Inflammatory macrophage treated with lipopolysaccharide for 4 hours (primary cell): Measurements from ENCODE around the gene OR6S1.
A peak's percentile ranks its signal among the peaks of the same experiment; 100 is the strongest.
"Not testable (repeated sequence)": the region's sequence is repeated elsewhere in the genome, so short reads cannot be mapped to it uniquely, and the experiment has no call there.

Source experiments
- DNase-seq: peaks from one replicate; pipeline ENCODE4 v3.0.0-alpha.2; 2020

OR6S1 gene

GRCh38 chr14:20668969-20669368 is 27.5 kb upstream of the OR6S1 start:
- no peak for DNase-seq

DNA sequence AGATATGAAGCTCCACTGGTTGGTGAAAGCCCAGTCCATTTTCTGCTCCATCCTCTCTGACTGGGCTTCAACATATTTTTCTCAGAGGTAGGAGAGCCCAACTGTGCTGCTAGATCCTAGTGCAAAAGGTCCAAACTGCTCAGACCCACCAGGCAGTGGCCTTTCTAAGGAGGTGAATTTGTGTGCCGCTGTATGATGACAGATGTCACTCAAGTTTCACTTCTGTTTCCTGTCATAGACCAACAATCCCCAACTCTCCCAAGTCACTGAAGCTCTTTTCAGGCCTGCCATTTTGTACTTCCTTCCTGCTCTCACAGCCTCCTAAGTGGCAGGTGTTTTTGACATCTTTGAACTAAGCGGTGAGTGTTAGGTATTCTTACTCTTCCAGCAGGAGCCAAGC is 26.5 kb upstream of the OR6S1 start:
- DNase-seq, result peak; percentile 62

GRCh38 chr14:20666400-20666961 is 25.0 kb upstream of the OR6S1 start:
- not testable (repeated sequence) for DNase-seq

- DNase-seq, result peak; percentile 65
Observed at GRCh38 chr14:20662968-20663732, 21.7 kb upstream of the OR6S1 start.

- DNase-seq, result no peak
Observed at GRCh38 chr14:20661197-20661596, 19.7 kb upstream of the OR6S1 start.

- DNase-seq, result no peak
Observed at GRCh38 chr14:20659813-20660395, 18.4 kb upstream of the OR6S1 start.

DNA sequence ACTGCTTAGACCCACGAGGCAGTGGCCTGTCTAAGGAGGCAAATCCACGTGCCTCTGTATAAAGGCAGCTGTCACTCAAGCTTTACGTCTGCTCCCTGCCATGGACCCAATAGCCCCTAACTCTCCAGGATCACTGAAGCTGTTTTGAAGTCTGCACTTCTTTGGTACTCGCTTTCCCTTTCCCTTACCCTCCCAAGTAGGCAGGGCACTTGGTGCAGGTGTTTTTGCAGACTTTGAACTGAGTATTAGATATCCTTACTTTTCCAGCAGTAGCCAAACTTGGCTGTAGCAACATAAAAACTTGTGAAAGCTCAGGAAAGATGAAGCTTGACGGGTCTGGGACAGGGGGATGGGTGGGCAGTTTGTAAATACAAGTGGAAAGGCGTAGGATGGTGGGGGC is 17.8 kb upstream of the OR6S1 start:
- DNase-seq, result no peak

GRCh38 chr14:20658246-20658645 is 16.8 kb upstream of the OR6S1 start:
- no peak for DNase-seq

GRCh38 chr14:20657216-20658211 is 16.0 kb upstream of the OR6S1 start:
- DNase-seq, result no peak

DNA sequence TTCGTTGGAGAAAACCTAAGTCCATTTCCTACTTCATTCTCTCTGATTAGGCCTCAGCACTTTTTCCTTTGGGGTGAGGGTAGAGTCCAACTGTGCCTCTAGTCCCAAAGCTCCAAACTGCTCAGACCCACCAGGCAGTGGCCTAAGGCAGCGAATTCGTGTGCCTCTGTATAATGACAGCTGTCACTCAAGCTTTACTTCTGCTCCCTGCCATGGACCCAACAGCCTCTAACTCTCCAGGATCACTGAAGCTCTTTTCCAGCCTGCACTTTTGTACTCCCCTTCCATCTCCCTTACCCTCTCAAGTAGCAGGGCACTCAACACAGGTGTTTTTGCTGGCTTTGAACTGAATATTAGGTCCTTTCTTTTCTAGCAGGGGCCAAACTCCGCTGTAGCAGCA is 14.8 kb upstream of the OR6S1 start:
- no peak for DNase-seq

GRCh38 chr14:20655851-20656250 is 14.4 kb upstream of the OR6S1 start:
- no peak for DNase-seq

DNA sequence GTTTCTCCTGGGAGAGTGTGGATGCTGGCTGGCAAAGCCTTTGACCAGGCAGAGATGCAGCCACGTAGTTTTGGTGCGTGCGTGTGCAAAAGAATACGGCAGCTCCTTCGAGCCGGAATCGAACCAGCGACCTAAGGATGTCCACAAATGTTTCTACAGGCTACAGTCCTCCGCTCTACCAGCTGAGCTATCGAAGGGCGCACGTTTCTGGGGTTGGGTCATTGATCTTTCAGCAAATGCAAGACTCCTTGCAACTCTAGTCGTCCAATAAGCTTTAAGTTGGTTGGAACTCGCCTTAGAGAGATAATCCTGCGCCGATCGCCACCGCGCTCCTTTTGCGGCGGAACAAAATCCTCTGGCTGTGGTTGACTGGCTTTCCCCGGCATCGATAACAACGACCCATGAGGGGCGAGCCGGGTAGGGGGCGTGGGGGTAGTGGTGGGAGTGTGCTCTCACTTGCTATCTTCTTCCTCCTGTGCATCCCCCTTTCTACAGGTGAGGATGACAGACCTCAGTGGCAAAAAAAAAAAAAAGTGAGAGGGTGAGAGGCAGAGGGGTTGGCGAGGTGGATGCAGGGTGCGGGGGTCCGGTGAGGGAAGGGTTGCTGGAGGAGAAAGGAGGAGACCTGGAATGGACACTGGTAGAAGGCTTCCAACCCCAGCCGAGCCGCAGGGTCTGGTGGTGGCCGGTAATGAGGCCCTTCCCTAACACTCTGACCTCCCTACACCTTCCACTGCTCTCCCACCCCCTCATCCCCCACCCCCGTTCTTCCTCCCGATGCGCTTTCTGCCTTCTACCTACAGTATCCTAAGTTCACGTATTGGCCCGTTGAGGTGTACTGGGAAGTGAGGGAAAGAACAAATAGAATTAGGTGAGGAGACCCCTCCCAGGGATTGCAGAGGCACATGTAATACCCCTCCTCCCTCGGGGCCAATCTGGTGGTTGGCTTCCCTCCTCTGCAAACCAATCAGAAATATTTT is 11.8 kb upstream of the OR6S1 start:
- DNase-seq, result no peak

DNA sequence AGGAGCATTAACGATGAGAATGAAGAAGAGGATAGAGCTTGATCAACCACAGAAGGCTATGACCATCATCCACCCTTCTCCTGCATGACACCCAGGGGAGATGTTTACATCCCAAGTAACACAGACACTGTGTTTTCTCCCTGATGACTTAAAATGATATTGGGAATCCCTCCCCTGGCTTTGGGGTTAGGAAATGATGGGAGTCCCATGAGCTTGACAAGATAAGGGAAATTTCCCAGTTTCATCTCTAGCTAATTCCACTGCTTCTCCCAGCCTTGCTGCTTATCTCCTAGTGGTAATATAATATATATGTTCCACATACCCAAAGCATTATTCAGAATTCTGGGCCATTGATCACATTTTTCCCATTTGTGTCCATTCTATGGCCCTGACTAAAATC is 4.0 kb upstream of the OR6S1 start:
- DNase-seq, result no peak

DNA sequence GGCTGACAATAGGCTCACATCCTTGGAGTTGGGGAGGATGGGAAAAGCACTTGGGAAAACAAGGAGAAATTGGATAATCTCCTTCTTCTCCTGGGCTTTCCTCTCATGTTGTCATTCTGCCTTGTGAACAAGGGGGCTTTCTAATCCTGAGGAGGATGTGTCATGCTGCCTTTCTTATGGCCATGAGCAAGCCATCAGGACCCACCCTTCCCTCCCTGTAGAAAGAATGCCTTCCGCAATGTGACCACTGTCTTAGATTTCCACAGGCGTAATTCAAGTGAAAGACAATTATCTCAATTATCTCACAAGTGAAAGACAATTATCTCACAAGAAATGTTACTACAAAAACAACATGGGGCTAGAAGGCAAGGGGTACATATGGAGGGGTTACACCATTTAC is 3.0 kb upstream of the OR6S1 start:
- no peak for DNase-seq

- not testable (repeated sequence) for DNase-seq
Observed at GRCh38 chr14:20642755-20643154, 1.3 kb upstream of the OR6S1 start.

DNA sequence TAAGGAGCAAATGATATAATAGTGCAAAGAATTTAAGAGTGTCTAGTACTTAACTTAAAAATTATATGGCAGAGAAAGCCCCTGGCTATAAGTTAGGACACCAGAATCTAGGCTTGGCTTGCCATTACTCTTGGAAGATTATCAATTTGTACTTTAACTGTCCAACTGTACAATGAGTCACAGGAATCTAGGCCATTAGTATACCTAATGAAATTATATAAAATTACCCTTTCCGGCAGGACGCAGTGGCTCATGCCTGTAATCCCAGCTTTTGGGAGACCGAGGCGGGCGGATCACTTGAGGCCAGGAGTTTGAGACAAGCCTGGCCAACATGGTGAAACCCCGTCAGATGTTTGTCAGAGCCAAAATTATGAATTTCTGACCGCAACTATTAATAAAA is 691 bp upstream of the OR6S1 start:
- no peak for DNase-seq

GRCh38 chr14:20632831-20633691 is 8.4 kb downstream of the OR6S1 start:
- peak; percentile 67 for DNase-seq

DNA sequence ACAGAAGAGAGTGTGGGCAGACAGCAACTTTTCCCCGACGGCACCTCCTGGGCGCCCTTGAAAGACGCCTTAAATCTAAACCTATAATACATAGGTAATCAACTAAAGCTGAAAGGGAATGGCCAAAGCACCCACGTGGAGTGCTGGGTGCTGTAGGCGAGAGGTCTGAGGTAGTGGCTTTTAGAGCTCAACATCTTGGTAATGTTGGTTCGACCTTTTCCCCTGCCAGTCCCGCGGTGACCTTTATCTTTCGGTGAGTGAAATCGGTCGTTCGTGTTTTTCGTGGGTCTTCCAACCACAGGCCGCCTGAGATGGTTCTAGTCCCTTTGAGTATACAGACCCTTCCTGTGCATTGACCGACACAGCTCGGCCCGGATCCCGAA is 9.1 kb downstream of the OR6S1 start:
- DNase-seq, result no peak

GRCh38 chr14:20631880-20632389 is 9.6 kb downstream of the OR6S1 start:
- no peak for DNase-seq

DNA sequence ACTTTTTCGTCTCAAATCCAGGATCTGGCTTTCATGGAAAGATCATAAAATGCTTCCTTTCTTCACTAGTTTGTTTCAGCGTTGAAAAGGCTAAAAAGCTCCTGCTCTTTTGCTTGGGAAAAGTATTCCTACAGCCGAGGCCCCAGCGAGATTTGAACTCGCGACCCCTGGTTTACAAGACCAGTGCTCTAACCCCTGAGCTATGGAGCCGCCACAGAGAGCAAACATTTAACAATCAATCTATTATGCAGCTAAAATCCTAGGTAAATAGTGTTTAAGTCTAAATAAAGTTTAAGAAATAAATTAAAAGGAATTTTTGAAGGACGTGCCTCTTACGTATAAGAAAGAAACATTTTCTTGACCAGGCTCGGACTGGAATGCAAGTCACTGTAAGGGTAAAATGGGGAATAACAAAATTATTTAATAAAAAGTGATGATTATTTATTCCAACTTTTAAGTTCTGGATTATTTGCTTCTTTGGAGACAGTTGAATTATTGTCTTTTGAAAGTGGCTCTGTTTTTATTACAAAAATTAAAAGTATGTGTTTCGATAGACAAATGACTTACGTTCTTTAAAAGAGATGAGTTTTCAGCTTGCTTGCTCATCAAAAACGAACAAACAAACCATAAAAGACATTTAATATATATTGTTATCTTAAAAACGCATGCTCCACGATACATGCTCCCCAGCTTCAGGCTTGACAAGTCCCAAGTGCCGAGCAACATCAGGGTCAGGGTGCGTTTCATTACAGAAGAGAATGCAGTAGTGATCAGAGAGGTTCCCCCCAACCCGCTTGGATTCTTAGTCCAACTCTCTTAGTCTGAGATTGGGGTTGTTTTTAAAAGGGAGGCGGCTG is 10.2 kb downstream of the OR6S1 start:
- DNase-seq, result peak; percentile 42
